Esophagus muscularis mucosa (tissue), 4 donors: ENCODE data around the gene MAGI3. TPM values are rescaled to one million over a fixed set of nuclear protein-coding genes. Genes with fewer than 3 reads are reported as not detected.

Source experiments
- DNase-seq: peaks from one replicate; pipeline ENCODE4 v3.0.0-alpha.2; 2017; ENCODE audit errors: extremely low spot score
- H3K27ac ChIP-seq, 4 donors: fragments of 200-600 bp; sonication (generic); replicated peaks in 1 of 4; 1 replicate in 3 of 4; 2 replicates in 1 of 4; pipeline ENCODE4 v1.5.1; 2016 to 2019; ENCODE audit warnings: mild to moderate bottlenecking in 1 of 4
- H3K27me3 ChIP-seq, 4 donors: fragments of 200-600 bp; sonication (generic); one replicate each; pipeline versions ENCODE4 v1.5.1 to v1.6.0; 2016 to 2019
- H3K36me3 ChIP-seq, 4 donors: fragments of 200-600 bp; sonication (generic); one replicate each; pipeline ENCODE4 v1.5.1; 2016 to 2019
- H3K4me1 ChIP-seq, 4 donors: fragments of 200-600 bp; sonication (generic); one replicate each; pipeline ENCODE4 v1.5.1; 2016 to 2019
- H3K4me3 ChIP-seq, 4 donors: fragments of 200-600 bp; sonication (generic); 1 replicate in 2 of 4; 2 replicates in 2 of 4; pipeline ENCODE4 v1.5.1; 2016 to 2019; ENCODE audit warnings: mild to moderate bottlenecking in 4 of 4, moderate library complexity in 1 of 4
- H3K9me3 ChIP-seq, 4 donors: fragments of 200-600 bp; sonication (generic); 1 replicate in 3 of 4; 2 replicates in 1 of 4; pipeline ENCODE4 v1.5.1; 2016 to 2019
- CTCF ChIP-seq, 3 experiments: fragments of 200-600 bp in 2 of 3; fragments of 450-650 bp in 1 of 3; sonication (generic) in 2 of 3; IDR thresholded peaks; one replicate each; pipeline ENCODE4 v1.5.1; 2017 to 2019; ENCODE audit warnings: antibody characterized with exemption in 3 of 3, mild to moderate bottlenecking in 2 of 3, moderate library complexity in 1 of 3
- EP300 ChIP-seq: sonication (generic); formaldehyde crosslinking; IDR thresholded peaks from one replicate; pipeline ENCODE4 v1.6.1; 2017; ENCODE audit warnings: antibody characterized with exemption
- POLR2A ChIP-seq: fragments of 450-650 bp; IDR thresholded peaks from one replicate; pipeline ENCODE4 v1.6.1; 2017; ENCODE audit warnings: antibody characterized with exemption, moderate library complexity, mild to moderate bottlenecking, low read depth
- POLR2AphosphoS5 ChIP-seq, 2 donors: sonication (generic); formaldehyde crosslinking; IDR thresholded peaks; one replicate each; pipeline ENCODE4 v1.6.1; 2017; ENCODE audit warnings: antibody characterized with exemption in 2 of 2
- WGBS: methylation state at CpG from one replicate; pipeline ENCODE4 v1.1.5; 2018; 5-methylcytosine and 5-hydroxymethylcytosine counted together
- intact Hi-C: fragments of 100-400 bp; cut with DNase I; formaldehyde crosslinking; loops from one replicate; pipeline ENCODE4 v1.15.1; 2023
- total RNA-seq, 4 donors: library from RNA; depleted of rRNA; stranded (reverse); fragments of >200 nt; gene quantifications; one replicate each; pipeline versions ENCODE4 v1.1.0 to v1.2.1, GENCODE V29; 2016

Gene MAGI3
- total RNA-seq, 4 donors from 2014 or later, result 14.6 to 21.7 (median 16.4) TPM

- DNase-seq, result no peak
- H3K36me3 ChIP-seq, result peaks cover 2 to 12% (median 6%) of the 10 kb centered on the region in 4 donors
- H3K27ac ChIP-seq, result no peak overlapping the region
- peaks cover 0 to 8% (median 7%) of the 10 kb centered on the region in 4 donors for H3K4me1 ChIP-seq
- TF ChIP-seq EP300 (no peak), CTCF (IDR thresholded peaks at IDR 0.05) (no peak), POLR2A (no peak), POLR2AphosphoS5 (IDR thresholded peaks at IDR 0.05) (no peak)
- H3K27me3 ChIP-seq, result no peaks in the 10 kb centered on the region
- H3K4me3 ChIP-seq, result no peak overlapping the region
- H3K9me3 ChIP-seq, result no peaks in the 10 kb centered on the region
- intact Hi-C loops, result loop anchor here (1.0 kb wide), 1 partner anchor 538 kb away; no protein-coding TSS in a partner anchor
Measured at GRCh38 chr1:113678159-113678469, 287.8 kb downstream of the MAGI3 start.

GRCh38 chr1:113681596-113682337 lies 291.5 kb downstream of the MAGI3 start:
- no peak for DNase-seq
- no peaks in the 10 kb centered on the region for H3K27me3 ChIP-seq
- peaks cover 0 to 17% (median 14%) of the 10 kb centered on the region in 4 donors for H3K4me1 ChIP-seq
- H3K36me3 ChIP-seq, result peaks cover 0 to 7% (median 2%) of the 10 kb centered on the region in 4 donors
- H3K27ac ChIP-seq, result no peak overlapping the region
- intact Hi-C loops, result loop anchor here (10.0 kb wide), 1 partner anchor 307 kb away; no protein-coding TSS in a partner anchor
- H3K9me3 ChIP-seq, result no peaks in the 10 kb centered on the region
- no peak for TF ChIP-seq POLR2AphosphoS5 (IDR thresholded peaks at IDR 0.05)
- TF ChIP-seq CTCF (IDR thresholded peaks at IDR 0.05), result no peak
- no peak for TF ChIP-seq EP300
- no peak for TF ChIP-seq POLR2A
- 95% methylated on average over 7 of the region's 7 CpGs for WGBS
- no peak overlapping the region for H3K4me3 ChIP-seq

- Histone ChIP-seq H3K4me3 (no peak overlapping the region), H3K36me3 (peaks cover 0 to 7% (median 2%) of the 10 kb centered on the region in 4 donors), H3K4me1 (peaks cover 0 to 15% (median 9%) of the 10 kb centered on the region in 4 donors), H3K9me3 (no peaks in the 10 kb centered on the region), H3K27me3 (no peaks in the 10 kb centered on the region), H3K27ac (peak overlapping the region; percentile 50 to 58 (median 58))
- WGBS, result 61% methylated on average over 8 of the region's 8 CpGs
- intact Hi-C loops, result loop anchor here (10.0 kb wide), 1 partner anchor 309 kb away; no protein-coding TSS in a partner anchor
- DNase-seq, result no peak
- TF ChIP-seq CTCF (IDR thresholded peaks at IDR 0.05), result no peak
- TF ChIP-seq POLR2A, result no peak
- TF ChIP-seq EP300, result no peak
- TF ChIP-seq POLR2AphosphoS5 (IDR thresholded peaks at IDR 0.05), result no peak
Measured at GRCh38 chr1:113683384-113684152, 293.3 kb downstream of the MAGI3 start.

- Histone ChIP-seq H3K27me3 (no peaks in the 10 kb centered on the region), H3K4me1 (peaks cover 0 to 15% (median 9%) of the 10 kb centered on the region in 4 donors), H3K4me3 (no peak overlapping the region), H3K36me3 (peaks cover 0 to 7% (median 2%) of the 10 kb centered on the region in 4 donors), H3K27ac (peak overlapping the region; percentile 50 to 58 (median 58)), H3K9me3 (no peaks in the 10 kb centered on the region)
- no peak for DNase-seq
- no peak for TF ChIP-seq EP300
- no peak for TF ChIP-seq CTCF (IDR thresholded peaks at IDR 0.05)
- TF ChIP-seq POLR2AphosphoS5 (IDR thresholded peaks at IDR 0.05), result peak in 1 of 2 donors; percentile 34
- 34% methylated on average over 6 of the region's 6 CpGs for WGBS
- intact Hi-C loops, result loop anchor here (10.0 kb wide), 1 partner anchor 309 kb away; no protein-coding TSS in a partner anchor
Measured at GRCh38 chr1:113684153-113684541, 293.8 kb downstream of the MAGI3 start.
